GM23338 (cell line): Measurements from ENCODE around the gene GPHN. TPM values are rescaled to one million over a fixed set of nuclear protein-coding genes. Genes with fewer than 3 reads are reported as not detected.

Experiments used
- ATAC-seq: fragments of 200-7000 bp; cut with Tn5 transposase; 3 replicates; pipeline ENCODE4 v1.9.1; 2020
- DNase-seq: peaks from one replicate; pipeline ENCODE4 v3.0.0-alpha.2; 2015; ENCODE audit warnings: low spot score
- H2AFZ ChIP-seq: fragments of 200-600 bp; sonication (generic); 2 replicates; pipeline ENCODE4 v1.8.0; 2016; ENCODE audit warnings: antibody characterized with exemption, mild to moderate bottlenecking, moderate library complexity
- H3F3A ChIP-seq: fragments of 200-600 bp; sonication (generic); replicated peaks from 2 replicates; pipeline ENCODE4 v1.8.0; 2017; ENCODE audit warnings: antibody characterized with exemption, mixed run types, low read depth
- H3K27ac ChIP-seq: fragments of 200-600 bp; sonication (generic); 2 replicates; pipeline ENCODE4 v1.6.1; 2016; ENCODE audit warnings: low read depth
- H3K27me3 ChIP-seq: fragments of 200-600 bp; sonication (generic); 2 replicates; pipeline ENCODE4 v1.8.0; 2016; ENCODE audit warnings: mild to moderate bottlenecking, mixed run types, moderate library complexity; ENCODE audit not compliant: insufficient read depth
- H3K36me3 ChIP-seq: fragments of 200-600 bp; sonication (generic); 2 replicates; pipeline ENCODE4 v1.8.0; 2016; ENCODE audit warnings: mild to moderate bottlenecking; ENCODE audit not compliant: insufficient read depth
- H3K4me1 ChIP-seq: fragments of 200-600 bp; sonication (generic); 2 replicates; pipeline ENCODE4 v1.8.0; 2016; ENCODE audit warnings: mild to moderate bottlenecking, moderate library complexity; ENCODE audit not compliant: insufficient read depth
- H3K4me2 ChIP-seq: fragments of 200-600 bp; sonication (generic); 2 replicates; pipeline ENCODE4 v1.7.1; 2017; ENCODE audit warnings: mixed run types
- H3K4me3 ChIP-seq: fragments of 200-600 bp; sonication (generic); 2 replicates; pipeline ENCODE4 v1.6.1; 2016; ENCODE audit warnings: mixed run types
- H3K79me2 ChIP-seq: fragments of 200-600 bp; sonication (generic); replicated peaks from 2 replicates; pipeline ENCODE4 v1.8.0; 2017; ENCODE audit warnings: mild to moderate bottlenecking; ENCODE audit not compliant: insufficient read depth
- H3K9me2 ChIP-seq: fragments of 200-600 bp; sonication (generic); 2 replicates; pipeline ENCODE4 v1.8.0; 2017; ENCODE audit not compliant: insufficient read depth
- H4K20me1 ChIP-seq: fragments of 200-600 bp; sonication (generic); replicated peaks from 2 replicates; pipeline ENCODE4 v1.8.0; 2017; ENCODE audit warnings: mild to moderate bottlenecking; ENCODE audit not compliant: insufficient read depth
- H3K27ac Mint-ChIP-seq: 2 replicates; pipeline ENCODE4 v1.8.0; 2020; ENCODE audit warnings: inconsistent platforms, mild to moderate bottlenecking, moderate library complexity, mixed read lengths
- H3K27me3 Mint-ChIP-seq: 3 replicates; pipeline ENCODE4 v1.8.0; 2022; ENCODE audit warnings: low read depth, mild to moderate bottlenecking, moderate library complexity, mixed read lengths, inconsistent platforms; ENCODE audit not compliant: insufficient read depth, poor library complexity
- H3K36me3 Mint-ChIP-seq: 3 replicates; pipeline ENCODE4 v1.8.0; 2021; ENCODE audit warnings: low read depth, mild to moderate bottlenecking, inconsistent platforms, moderate library complexity, mixed read lengths
- H3K4me1 Mint-ChIP-seq: 3 replicates; pipeline ENCODE4 v1.8.0; 2020; ENCODE audit warnings: mild to moderate bottlenecking, inconsistent platforms, mixed read lengths
- H3K4me3 Mint-ChIP-seq: 3 replicates; pipeline ENCODE4 v1.8.0; 2021; ENCODE audit warnings: moderate library complexity, mild to moderate bottlenecking, inconsistent platforms, mixed read lengths
- H3K9me3 Mint-ChIP-seq: 3 replicates; pipeline ENCODE4 v1.8.0; 2020; ENCODE audit warnings: moderate library complexity, mild to moderate bottlenecking, inconsistent platforms, mixed read lengths
- CREB1 ChIP-seq: fragments of 250-450 bp; sonication (Bioruptor Pico); IDR thresholded peaks from 2 replicates; pipeline ENCODE4 v1.5.0; 2020; ENCODE audit warnings: low read depth, mild to moderate bottlenecking, moderate library complexity
- CTCF ChIP-seq, 2 experiments: fragments of 200-600 bp in 1 of 2; sonication (generic) in 1 of 2; conservative IDR thresholded peaks; 2 replicates each; pipeline versions ENCODE4 v1.5.1 to v1.6.1; 2016 to 2017; ENCODE audit warnings: antibody characterized with exemption in 2 of 2, low read depth in 2 of 2, mild to moderate bottlenecking in 2 of 2, moderate library complexity in 1 of 2
- ETS1 ChIP-seq: IDR thresholded peaks from 2 replicates; pipeline ENCODE4 v1.6.1; 2016; ENCODE audit warnings: antibody characterized with exemption
- EZH2 ChIP-seq: fragments of 200-600 bp; sonication (generic); IDR thresholded peaks from one replicate; pipeline ENCODE4 v1.8.0; 2017; ENCODE audit warnings: antibody characterized with exemption, mild to moderate bottlenecking, low read depth; ENCODE audit not compliant: unreplicated experiment
- EZH2phosphoT487 ChIP-seq: fragments of 200-600 bp; sonication (generic); IDR thresholded peaks from one replicate; pipeline ENCODE4 v1.8.1; 2018; ENCODE audit warnings: antibody characterized with exemption; ENCODE audit not compliant: unreplicated experiment
- JUNB ChIP-seq: IDR thresholded peaks from one replicate; pipeline ENCODE4 v1.6.1; 2016; ENCODE audit warnings: antibody characterized with exemption; ENCODE audit not compliant: unreplicated experiment
- NANOG ChIP-seq: IDR thresholded peaks from 2 replicates; pipeline ENCODE4 v1.6.1; 2016; ENCODE audit warnings: antibody characterized with exemption, borderline replicate concordance
- POLR2AphosphoS5 ChIP-seq: IDR thresholded peaks from 2 replicates; pipeline ENCODE4 v1.6.1; 2016; ENCODE audit warnings: antibody characterized with exemption, low read depth
- REST ChIP-seq: IDR thresholded peaks from one replicate; pipeline ENCODE4 v1.6.1; 2018; ENCODE audit warnings: antibody characterized with exemption; ENCODE audit not compliant: unreplicated experiment
- STAT1 ChIP-seq: IDR thresholded peaks from one replicate; pipeline ENCODE4 v1.6.1; 2016; ENCODE audit warnings: antibody characterized with exemption; ENCODE audit not compliant: unreplicated experiment
- ZNF114 ChIP-seq: fragments of 250-450 bp; sonication (Bioruptor Pico); IDR thresholded peaks from 2 replicates; pipeline ENCODE4 v1.5.0; 2020; ENCODE audit warnings: mild to moderate bottlenecking, moderate library complexity
- ZNF331 ChIP-seq: fragments of 250-450 bp; sonication (Bioruptor Pico); IDR thresholded peaks from 2 replicates; pipeline ENCODE4 v1.5.0; 2020; ENCODE audit warnings: low read depth, mild to moderate bottlenecking, moderate library complexity
- ZNF462 ChIP-seq: fragments of 250-450 bp; sonication (Bioruptor Pico); IDR thresholded peaks from 2 replicates; pipeline ENCODE4 v1.5.0; 2020; ENCODE audit warnings: mild to moderate bottlenecking, moderate library complexity
- polyA plus RNA-seq: library from polyadenylated mRNA; unstranded; fragments of >200 nt; fragmentation: Nextera tagmentation; extraction: Ambion mirVana; gene quantifications from 2 replicates; pipeline ENCODE4 v1.2.1, GENCODE V29; 2016
- total RNA-seq: library from RNA; depleted of rRNA; stranded (reverse); fragments of >200 nt; shearing (Covaris generic); gene quantifications from 2 replicates; pipeline ENCODE4 v1.2.3, GENCODE V29; 2014

Gene GPHN
- total and polyA plus RNA-seq, 2 experiments from 2014 or later = 17.6 to 20.6 TPM

- H3K27me3 Mint-ChIP-seq = peaks cover 5% of the 10 kb centered on the region
- H3K79me2 ChIP-seq = no peaks in the 10 kb centered on the region
- H3K27ac ChIP-seq = no peak overlapping the region
- no peak overlapping the region for H3K4me3 ChIP-seq
- H3K27me3 ChIP-seq = no peaks in the 10 kb centered on the region
- no peak overlapping the region for H2AFZ ChIP-seq
- H3K36me3 Mint-ChIP-seq = no peaks in the 10 kb centered on the region
- ATAC-seq (no peak), DNase-seq (no peak)
- TF ChIP-seq ETS1 (no peak), NANOG (no peak), EZH2 (no peak), CREB1 (CRISPR knock-in tag) (no peak), REST (no peak), CTCF (conservative IDR thresholded peaks at IDR 0.05; ENCODE audit: low read depth in 2 of 2) (no peak), ZNF331 (CRISPR knock-in tag) (no peak), ZNF114 (CRISPR knock-in tag) (no peak), ZNF462 (CRISPR knock-in tag) (no peak), JUNB (no peak), STAT1 (no peak), POLR2AphosphoS5 (no peak), EZH2phosphoT487 (no peak)
- H3K4me2 ChIP-seq = no peak overlapping the region
- H3K4me1 ChIP-seq = no peaks in the 10 kb centered on the region
- no peak overlapping the region for H3K4me3 Mint-ChIP-seq
- peaks cover 6% of the 10 kb centered on the region; the same call in 2 of the 3 replicates for H3K4me1 Mint-ChIP-seq
- no peaks in the 10 kb centered on the region for H3F3A ChIP-seq
- no peaks in the 10 kb centered on the region for H3K9me2 ChIP-seq
- no peaks in the 10 kb centered on the region for H3K9me3 Mint-ChIP-seq
- H3K36me3 ChIP-seq = no peaks in the 10 kb centered on the region
- H3K27ac Mint-ChIP-seq = no peak overlapping the region
- no peaks in the 10 kb centered on the region for H4K20me1 ChIP-seq
Observed at GRCh38 chr14:67186789-67187584, 679.0 kb downstream of the GPHN start.
